SK-N-SH (cell line): ENCODE data around the gene STAT1.

Source experiments
- CTCF ChIP-seq: fragments of 200-600 bp; sonication (generic); IDR thresholded peaks from 2 replicates; pipeline ENCODE4 v1.6.1; 2017; ENCODE audit warnings: antibody characterized with exemption, mild to moderate bottlenecking, moderate library complexity
- RAD21 ChIP-seq: IDR thresholded peaks from 2 replicates; pipeline ENCODE4 v1.6.1; 2012; ENCODE audit warnings: mild to moderate bottlenecking, low read length

- TF ChIP-seq CTCF (no peak), RAD21 (no peak)
Observed at GRCh38 chr2:191053256-191053655, 39.3 kb upstream of the STAT1 start.
